Glomerular visceral epithelial cell (primary cell): ENCODE measurements around the gene CAPN10.

Source experiments
- DNase-seq: peaks from one replicate; pipeline ENCODE4 v3.0.0-alpha.2; 2016; ENCODE audit errors: extremely low spot score

The CAPN10 gene

GRCh38 chr2:240574386-240575100 is 12.0 kb upstream of the CAPN10 start:
- DNase-seq, result no peak

- no peak for DNase-seq
These were observed 11.2 kb upstream of the CAPN10 start for GRCh38 chr2:240575101-240575965.

- no peak for DNase-seq
These were observed 10.5 kb upstream of the CAPN10 start for GRCh38 chr2:240576036-240576435.

GRCh38 chr2:240576436-240577205 is 9.9 kb upstream of the CAPN10 start:
- DNase-seq, result no peak

- no peak for DNase-seq
These were observed 9.0 kb upstream of the CAPN10 start for GRCh38 chr2:240577281-240578109.

GRCh38 chr2:240578110-240578450 is 8.5 kb upstream of the CAPN10 start:
- DNase-seq, result no peak

- DNase-seq, result no peak
These were observed 8.0 kb upstream of the CAPN10 start for GRCh38 chr2:240578488-240578887.

GRCh38 chr2:240579071-240579762 is 7.3 kb upstream of the CAPN10 start:
- no peak for DNase-seq

- peak; percentile 91 for DNase-seq
These were observed 6.5 kb upstream of the CAPN10 start for GRCh38 chr2:240579771-240580614.

- no peak for DNase-seq
These were observed 4.7 kb upstream of the CAPN10 start for GRCh38 chr2:240581811-240582210.

- no peak for DNase-seq
These were observed 3.8 kb upstream of the CAPN10 start for GRCh38 chr2:240582781-240583180.

GRCh38 chr2:240583774-240584173 is 2.8 kb upstream of the CAPN10 start:
- DNase-seq, result no peak

- DNase-seq, result peak; percentile 41
These were observed 2.0 kb upstream of the CAPN10 start for GRCh38 chr2:240584486-240585031.

- DNase-seq, result peak; percentile 29
These were observed 1.4 kb upstream of the CAPN10 start for GRCh38 chr2:240585101-240585500.

GRCh38 chr2:240585681-240586197 is 795 bp upstream of the CAPN10 start:
- DNase-seq, result no peak

- DNase-seq, result peak; percentile 39
These were observed 626 bp downstream of the CAPN10 start for GRCh38 chr2:240586919-240587800.

GRCh38 chr2:240588006-240588655 is 1.6 kb downstream of the CAPN10 start:
- no peak for DNase-seq

GRCh38 chr2:240588669-240589068 is 2.1 kb downstream of the CAPN10 start:
- no peak for DNase-seq
